Ishikawa (cell line): ENCODE measurements around the gene HOXA2.

Experiments
- CEBPB ChIP-seq: IDR thresholded peaks from 2 replicates; pipeline ENCODE4 v1.6.1; 2012
- CREB1 ChIP-seq: IDR thresholded peaks from 2 replicates; pipeline ENCODE4 v1.6.1; 2012; ENCODE audit warnings: low read depth
- EGR1 ChIP-seq: IDR thresholded peaks from 2 replicates; pipeline ENCODE4 v1.6.1; 2012
- EP300 ChIP-seq: IDR thresholded peaks from 2 replicates; pipeline ENCODE4 v1.6.1; 2012; ENCODE audit warnings: borderline replicate concordance
- FOXM1 ChIP-seq: IDR thresholded peaks from 2 replicates; pipeline ENCODE4 v1.6.1; 2012; ENCODE audit warnings: low read depth, borderline replicate concordance
- MAX ChIP-seq: IDR thresholded peaks from 2 replicates; pipeline ENCODE4 v1.6.1; 2012
- NFIC ChIP-seq: IDR thresholded peaks from 2 replicates; pipeline ENCODE4 v1.6.1; 2012
- RAD21 ChIP-seq: IDR thresholded peaks from 2 replicates; pipeline ENCODE4 v1.6.1; 2012; ENCODE audit warnings: low read depth
- REST ChIP-seq: IDR thresholded peaks from 2 replicates; pipeline ENCODE4 v1.6.1; 2012; ENCODE audit warnings: low read depth, mild to moderate bottlenecking
- TAF1 ChIP-seq: IDR thresholded peaks from 2 replicates; pipeline ENCODE4 v1.6.1; 2012; ENCODE audit warnings: low read depth, mild to moderate bottlenecking
- TCF12 ChIP-seq: IDR thresholded peaks from 2 replicates; pipeline ENCODE4 v1.6.1; 2012; ENCODE audit warnings: low read depth
- TEAD4 ChIP-seq: IDR thresholded peaks from 2 replicates; pipeline ENCODE4 v1.6.1; 2012
- USF1 ChIP-seq: IDR thresholded peaks from 2 replicates; pipeline ENCODE4 v1.6.1; 2012
- YY1 ChIP-seq: IDR thresholded peaks from 2 replicates; pipeline ENCODE4 v1.6.1; 2012; ENCODE audit warnings: low read depth
- ZBTB7A ChIP-seq: IDR thresholded peaks from 2 replicates; pipeline ENCODE4 v1.6.1; 2012; ENCODE audit warnings: low read depth

The HOXA2 gene

GRCh38 chr7:27111042-27111750 lies 8.7 kb upstream of the HOXA2 start:
- no peak for TF ChIP-seq TEAD4
- TF ChIP-seq USF1 = no peak
- no peak for TF ChIP-seq TCF12
- no peak for TF ChIP-seq TAF1
- no peak for TF ChIP-seq ZBTB7A

GRCh38 chr7:27110186-27111031 lies 7.9 kb upstream of the HOXA2 start:
- no peak for TF ChIP-seq ZBTB7A
- TF ChIP-seq MAX = no peak
- TF ChIP-seq TCF12 = no peak
- TF ChIP-seq TAF1 = no peak
- no peak for TF ChIP-seq EP300
- TF ChIP-seq NFIC = no peak
- no peak for TF ChIP-seq REST
- TF ChIP-seq CEBPB = no peak
- no peak for TF ChIP-seq CREB1
- TF ChIP-seq TEAD4 = no peak
- no peak for TF ChIP-seq EGR1
- no peak for TF ChIP-seq RAD21

GRCh38 chr7:27109466-27110185 lies 7.1 kb upstream of the HOXA2 start:
- TF ChIP-seq CREB1 = no peak
- TF ChIP-seq RAD21 = no peak
- TF ChIP-seq TAF1 = no peak
- no peak for TF ChIP-seq REST
- no peak for TF ChIP-seq CEBPB
- no peak for TF ChIP-seq NFIC

GRCh38 chr7:27108390-27109127 lies 6.1 kb upstream of the HOXA2 start:
- TF ChIP-seq ZBTB7A (no peak), RAD21 (no peak), MAX (no peak), EGR1 (no peak), CREB1 (no peak), REST (no peak), USF1 (no peak), TCF12 (no peak), EP300 (no peak), YY1 (no peak), TAF1 (no peak), CEBPB (no peak), TEAD4 (no peak), NFIC (no peak), FOXM1 (no peak)
